HL-60 (cell line): ENCODE measurements around the gene SLC38A11.

Source experiments
- CTCF ChIP-seq: IDR thresholded peaks from one replicate; pipeline ENCODE4 v1.5.1; 2011; ENCODE audit warnings: low read length, control low read depth, inconsistent platforms; ENCODE audit not compliant: insufficient read depth
- GABPA ChIP-seq: IDR thresholded peaks from 2 replicates; pipeline ENCODE4 v1.6.1; 2012; ENCODE audit warnings: low read depth
- POLR2AphosphoS5 ChIP-seq: IDR thresholded peaks from 2 replicates; pipeline ENCODE4 v1.6.1; 2012; ENCODE audit warnings: low read depth
- REST ChIP-seq: IDR thresholded peaks from 2 replicates; pipeline ENCODE4 v1.6.1; 2012; ENCODE audit warnings: low read depth; ENCODE audit not compliant: insufficient replicate concordance
- SPI1 ChIP-seq: IDR thresholded peaks from 2 replicates; pipeline ENCODE4 v1.6.1; 2012; ENCODE audit warnings: low read depth, mild to moderate bottlenecking, borderline replicate concordance

GRCh38 chr2:164877169-164877568, 78.2 kb downstream of the SLC38A11 start:
- TF ChIP-seq CTCF (no peak), GABPA (no peak), REST (no peak), POLR2AphosphoS5 (no peak), SPI1 (no peak)
